ENCODE results near the gene SKAP2. TPM values are rescaled to one million over a fixed set of nuclear protein-coding genes. Genes with fewer than 3 reads are reported as not detected.

The SKAP2 gene
- total RNA-seq, 1 experiment from 2014 or later = 66.8 TPM

GRCh38 chr7:26813432-26813831 lies 51.0 kb downstream of the SKAP2 start:
- TF ChIP-seq REST (IDR thresholded peaks at IDR 0.05; ENCODE audit: insufficient read depth in 1 of 2, low read depth in 2 of 2, low read length in 1 of 2) = no peak
- no peak for TF ChIP-seq TCF7L2 (IDR thresholded peaks at IDR 0.05; ENCODE audit: low read depth, low read length)
- TF ChIP-seq CTCF (IDR thresholded peaks at IDR 0.05) = no peak
- TF ChIP-seq SIN3A (IDR thresholded peaks at IDR 0.05; ENCODE audit: borderline replicate concordance, insufficient read depth, low read depth, low read length) = no peak
- no peak for TF ChIP-seq POLR2AphosphoS5 (IDR thresholded peaks at IDR 0.05; ENCODE audit: low read depth, low read length)
- in situ Hi-C loops (cut with HindIII; ENCODE audit: low pct_unique_long_range_greater_than_20kb, low sequenced_read_pairs) (no loop called here), intact Hi-C loops (cut with micrococcal nuclease; ENCODE audit: unreplicated experiment) (no loop called here)
- H3K36me3 ChIP-seq (ENCODE audit: control insufficient read depth, insufficient read depth, low read length) = no peaks in the 10 kb centered on the region
- ChIA-PET CTCF (no interaction called here), POLR2A (no interaction called here)
- H3K4me3 ChIP-seq (ENCODE audit: low read depth in 2 of 2, low read length in 2 of 2) = no peak overlapping the region
- no peak for ATAC-seq
- no peak for DNase-seq (ENCODE audit: low read depth, low spot score)
- H3K27ac ChIP-seq (ENCODE audit: low read length) = no peak overlapping the region
- H3K27me3 ChIP-seq (ENCODE audit: control insufficient read depth, insufficient read depth, low read length) = no peaks in the 10 kb centered on the region
- no peaks in the 10 kb centered on the region for H3K9me3 ChIP-seq (ENCODE audit: control insufficient read depth, insufficient read depth, low read depth, low read length)
- BruUV-seq (replicated peaks) = no TSS peak
- H3K4me1 ChIP-seq (ENCODE audit: control insufficient read depth, insufficient read depth, low read length) = no peaks in the 10 kb centered on the region

DNA sequence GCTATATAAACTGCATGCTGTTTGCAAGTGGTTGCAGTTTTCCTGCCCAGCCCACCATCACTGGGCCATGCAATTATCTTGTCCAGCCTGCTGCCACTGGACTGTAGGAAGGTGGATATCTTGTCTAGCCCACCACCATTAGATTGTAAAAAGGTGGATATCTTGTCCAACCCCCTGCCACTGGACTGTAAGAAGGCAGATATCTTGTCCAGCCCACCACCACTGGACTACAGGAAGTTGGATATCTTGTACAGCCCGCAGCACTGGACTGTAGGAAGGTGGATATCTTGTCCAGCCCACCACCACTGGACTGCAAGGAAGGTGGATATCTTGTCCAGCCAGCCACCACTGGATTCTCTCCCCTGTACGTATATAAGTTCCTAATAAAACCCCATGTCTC lies 69.8 kb downstream of the SKAP2 start:
- no peak overlapping the region for H3K27ac ChIP-seq (ENCODE audit: low read length)
- no peak for ATAC-seq
- no peaks in the 10 kb centered on the region for H3K36me3 ChIP-seq (ENCODE audit: control insufficient read depth, insufficient read depth, low read length)
- TF ChIP-seq CTCF (IDR thresholded peaks at IDR 0.05) (no peak), REST (IDR thresholded peaks at IDR 0.05; ENCODE audit: insufficient read depth in 1 of 2, low read depth in 2 of 2, low read length in 1 of 2) (no peak), SIN3A (IDR thresholded peaks at IDR 0.05; ENCODE audit: borderline replicate concordance, insufficient read depth, low read depth, low read length) (no peak), POLR2AphosphoS5 (IDR thresholded peaks at IDR 0.05; ENCODE audit: low read depth, low read length) (no peak), TCF7L2 (IDR thresholded peaks at IDR 0.05; ENCODE audit: low read depth, low read length) (no peak)
- intact Hi-C loops (cut with micrococcal nuclease; ENCODE audit: unreplicated experiment) (no loop called here), in situ Hi-C loops (cut with HindIII; ENCODE audit: low pct_unique_long_range_greater_than_20kb, low sequenced_read_pairs) (no loop called here)
- no peaks in the 10 kb centered on the region for H3K9me3 ChIP-seq (ENCODE audit: control insufficient read depth, insufficient read depth, low read depth, low read length)
- no TSS peak for BruUV-seq (replicated peaks)
- no peak for DNase-seq (ENCODE audit: low read depth, low spot score)
- H3K4me1 ChIP-seq (ENCODE audit: control insufficient read depth, insufficient read depth, low read length) = no peaks in the 10 kb centered on the region
- ChIA-PET CTCF (no interaction called here), POLR2A (no interaction called here)
- no peaks in the 10 kb centered on the region for H3K27me3 ChIP-seq (ENCODE audit: control insufficient read depth, insufficient read depth, low read length)
- H3K4me3 ChIP-seq (ENCODE audit: low read depth in 2 of 2, low read length in 2 of 2) = no peak overlapping the region

Data from Panc1 (cell line).